ENCODE results near the gene CTRB1. TPM values are rescaled to one million over a fixed set of nuclear protein-coding genes. Genes with fewer than 3 reads are reported as not detected.

CTRB1 gene
- total RNA-seq, 1 experiment from 2014 or later = not detected

- Mint-ChIP-seq H3K27ac (ENCODE audit: low read depth, unreplicated experiment) (no peak overlapping the region), H3K4me3 (ENCODE audit: unreplicated experiment) (no peak overlapping the region), H3K27me3 (ENCODE audit: insufficient read depth, unreplicated experiment) (no peaks in the 10 kb centered on the region), H3K9me3 (ENCODE audit: unreplicated experiment) (no peaks in the 10 kb centered on the region), H3K4me1 (ENCODE audit: insufficient read depth, unreplicated experiment) (peaks cover 34% of the 10 kb centered on the region), H3K36me3 (ENCODE audit: insufficient read depth, unreplicated experiment) (peaks cover 11% of the 10 kb centered on the region)
- no peak for TF ChIP-seq CTCF (IDR thresholded peaks at IDR 0.05; ENCODE audit: unreplicated experiment)
- ChIA-PET POLR2A (interaction anchor here (3.6 to 3.9 kb wide), 2 partner anchors 50 to 121 kb away, joined by 16 to 65 read pairs; no protein-coding TSS in a partner anchor), CTCF (interaction anchor here (0.5 to 1.0 kb wide), 3 partner anchors 21 to 135 kb away, joined by 3 read pairs; no protein-coding TSS in a partner anchor)
- BruUV-seq (replicated peaks) = no TSS peak
- intact Hi-C loops (cut with micrococcal nuclease) = no loop called here
- no peak for DNase-seq (ENCODE audit: unreplicated experiment)
These were observed 37.3 kb downstream of the CTRB1 start for GRCh38 chr16:75256059-75256571.

DNA sequence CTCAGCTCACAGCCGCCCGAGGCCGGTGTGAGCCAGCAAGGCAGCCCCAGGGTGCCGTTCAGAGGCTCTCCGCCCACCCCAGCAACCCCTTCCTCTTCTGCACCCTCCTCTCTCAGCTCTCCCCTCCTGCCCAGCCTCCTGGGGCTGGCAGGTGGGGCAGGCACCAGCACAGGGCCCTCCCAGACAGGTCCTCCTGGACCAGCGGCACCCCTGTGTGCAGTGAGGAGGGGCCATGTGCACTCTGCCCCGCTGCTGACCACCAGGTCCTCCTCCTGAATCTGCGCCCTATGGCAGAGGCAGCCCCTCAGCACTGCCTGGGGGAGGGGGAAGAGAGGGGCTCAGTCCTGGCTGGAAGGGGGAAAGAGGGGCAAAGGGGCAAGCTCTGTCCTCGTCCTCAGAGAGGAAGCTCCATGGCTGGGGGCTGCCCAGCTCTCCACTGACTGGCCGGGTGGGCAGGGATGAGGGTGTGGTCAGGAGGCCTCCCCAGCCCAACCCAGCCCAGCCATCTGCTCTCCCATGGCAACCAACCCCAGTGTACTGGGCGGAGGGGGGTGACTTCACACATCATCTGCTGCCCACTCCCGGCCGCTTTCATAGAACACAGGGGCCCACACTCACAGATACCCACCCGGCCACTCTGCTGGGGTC lies 38.0 kb downstream of the CTRB1 start:
- H3K27ac Mint-ChIP-seq (ENCODE audit: low read depth, unreplicated experiment) = no peak overlapping the region
- BruUV-seq (replicated peaks) = no TSS peak
- intact Hi-C loops (cut with micrococcal nuclease) = no loop called here
- ChIA-PET CTCF (interaction anchor here (0.5 to 1.1 kb wide), 3 partner anchors 22 to 145 kb away, joined by 3 read pairs; no protein-coding TSS in a partner anchor), POLR2A (interaction anchor here (0.6 to 3.6 kb wide), 2 partner anchors 48 to 121 kb away, joined by 3 to 16 read pairs; no protein-coding TSS in a partner anchor)
- H3K36me3 Mint-ChIP-seq (ENCODE audit: insufficient read depth, unreplicated experiment) = peaks cover 11% of the 10 kb centered on the region
- no peaks in the 10 kb centered on the region for H3K27me3 Mint-ChIP-seq (ENCODE audit: insufficient read depth, unreplicated experiment)
- H3K9me3 Mint-ChIP-seq (ENCODE audit: unreplicated experiment) = no peaks in the 10 kb centered on the region
- no peak for TF ChIP-seq CTCF (IDR thresholded peaks at IDR 0.05; ENCODE audit: unreplicated experiment)
- H3K4me1 Mint-ChIP-seq (ENCODE audit: insufficient read depth, unreplicated experiment) = peaks cover 32% of the 10 kb centered on the region
- H3K4me3 Mint-ChIP-seq (ENCODE audit: unreplicated experiment) = no peak overlapping the region
- DNase-seq (ENCODE audit: unreplicated experiment) = no peak

DNA sequence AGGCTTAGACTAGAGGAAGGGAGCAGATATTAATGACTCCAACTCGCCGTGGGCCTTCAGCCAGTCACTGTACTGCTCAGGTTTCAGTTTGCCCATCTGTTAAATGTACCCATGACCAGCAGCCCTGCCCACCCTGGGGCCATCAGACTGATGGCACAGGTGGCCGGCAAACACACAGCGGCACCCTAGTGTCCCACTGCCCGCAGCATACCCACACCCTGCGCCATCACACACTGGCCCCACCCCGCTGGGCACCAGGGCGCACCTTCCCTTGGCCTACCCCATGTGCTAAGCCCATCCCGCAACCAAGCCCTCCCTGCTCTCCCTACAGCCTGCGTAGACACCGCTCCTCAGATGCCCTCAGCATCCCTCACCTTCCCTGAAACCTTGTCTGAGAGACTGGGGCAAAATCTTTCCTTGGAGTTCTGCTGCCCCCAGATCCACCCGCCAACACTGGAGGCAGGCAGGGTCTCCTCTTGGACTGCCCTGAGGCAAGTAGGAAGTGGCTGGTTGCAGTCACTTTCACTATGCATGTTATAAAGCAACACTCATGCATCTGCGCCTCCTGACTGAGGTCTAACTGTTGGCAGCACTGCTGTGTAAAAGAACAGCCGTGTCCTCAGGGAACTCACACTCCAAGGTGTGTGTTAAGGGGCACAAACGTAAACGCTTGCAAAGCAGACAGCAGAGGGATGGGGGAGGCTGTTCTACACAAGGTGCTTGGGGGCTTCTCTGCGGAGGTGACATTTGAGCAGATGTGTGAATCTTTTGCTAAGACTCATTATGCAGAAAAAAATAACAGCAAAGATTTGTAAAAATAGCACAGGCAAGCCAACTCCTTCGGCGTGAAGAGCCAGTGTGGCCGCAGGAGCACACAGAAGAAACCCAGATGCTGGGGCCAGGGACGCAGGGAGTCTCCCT lies 39.4 kb downstream of the CTRB1 start:
- H3K4me3 Mint-ChIP-seq (ENCODE audit: unreplicated experiment) = no peak overlapping the region
- no peak overlapping the region for H3K27ac Mint-ChIP-seq (ENCODE audit: low read depth, unreplicated experiment)
- H3K4me1 Mint-ChIP-seq (ENCODE audit: insufficient read depth, unreplicated experiment) = peaks cover 27% of the 10 kb centered on the region
- H3K27me3 Mint-ChIP-seq (ENCODE audit: insufficient read depth, unreplicated experiment) = no peaks in the 10 kb centered on the region
- POLR2A ChIA-PET = interaction anchor here (0.6 kb wide), 1 partner anchor 47 kb away, joined by 3 read pairs; no protein-coding TSS in a partner anchor
- TF ChIP-seq CTCF (IDR thresholded peaks at IDR 0.05; ENCODE audit: unreplicated experiment) = no peak
- DNase-seq (ENCODE audit: unreplicated experiment) = no peak
- intact Hi-C loops (cut with micrococcal nuclease) = no loop called here
- H3K9me3 Mint-ChIP-seq (ENCODE audit: unreplicated experiment) = no peaks in the 10 kb centered on the region
- BruUV-seq (replicated peaks) = no TSS peak
- peaks cover 18% of the 10 kb centered on the region for H3K36me3 Mint-ChIP-seq (ENCODE audit: insufficient read depth, unreplicated experiment)
- CTCF ChIA-PET = interaction anchor here (1.1 kb wide), 1 partner anchor 143 kb away, joined by 3 read pairs; no protein-coding TSS in a partner anchor

GRCh38 chr16:75258807-75259141 lies 40.0 kb downstream of the CTRB1 start:
- ChIA-PET POLR2A (interaction anchor here (0.7 kb wide), 1 partner anchor 24 kb away, joined by 4 read pairs; no protein-coding TSS in a partner anchor), CTCF (no interaction called here)
- H3K36me3 Mint-ChIP-seq (ENCODE audit: insufficient read depth, unreplicated experiment) = peaks cover 14% of the 10 kb centered on the region
- intact Hi-C loops (cut with micrococcal nuclease) = no loop called here
- no peaks in the 10 kb centered on the region for H3K9me3 Mint-ChIP-seq (ENCODE audit: unreplicated experiment)
- no TSS peak for BruUV-seq (replicated peaks)
- no peak overlapping the region for H3K27ac Mint-ChIP-seq (ENCODE audit: low read depth, unreplicated experiment)
- no peak overlapping the region for H3K4me3 Mint-ChIP-seq (ENCODE audit: unreplicated experiment)
- TF ChIP-seq CTCF (IDR thresholded peaks at IDR 0.05; ENCODE audit: unreplicated experiment) = no peak
- H3K4me1 Mint-ChIP-seq (ENCODE audit: insufficient read depth, unreplicated experiment) = peaks cover 27% of the 10 kb centered on the region
- DNase-seq (ENCODE audit: unreplicated experiment) = no peak
- H3K27me3 Mint-ChIP-seq (ENCODE audit: insufficient read depth, unreplicated experiment) = no peaks in the 10 kb centered on the region
